Measurements from ENCODE around the gene CFAP69.
"Not testable (repeated sequence)": the region's sequence is repeated elsewhere in the genome, so short reads cannot be mapped to it uniquely, and the experiment has no call there.

CFAP69 gene

DNA sequence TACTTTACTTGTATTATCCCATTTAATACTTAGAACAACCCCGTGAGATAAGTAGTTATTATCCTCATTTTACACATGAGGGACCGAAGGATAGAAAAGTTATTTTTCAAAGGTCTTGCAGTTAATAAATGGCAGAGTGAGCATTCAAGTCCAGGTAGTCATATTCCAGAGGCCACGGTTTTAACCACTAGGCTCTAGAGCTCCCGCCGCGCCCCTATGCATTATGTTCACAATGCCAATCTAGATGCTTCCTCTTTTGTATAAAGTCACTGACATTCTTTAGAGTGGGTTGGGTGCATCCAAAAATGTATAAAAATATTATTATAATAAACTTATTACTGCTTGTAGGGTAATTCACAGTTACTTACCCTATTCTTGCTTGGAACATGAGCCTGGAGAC is 11.4 kb upstream of the CFAP69 start:
- no peak for DNase-seq (ENCODE audit: low spot score)

DNA sequence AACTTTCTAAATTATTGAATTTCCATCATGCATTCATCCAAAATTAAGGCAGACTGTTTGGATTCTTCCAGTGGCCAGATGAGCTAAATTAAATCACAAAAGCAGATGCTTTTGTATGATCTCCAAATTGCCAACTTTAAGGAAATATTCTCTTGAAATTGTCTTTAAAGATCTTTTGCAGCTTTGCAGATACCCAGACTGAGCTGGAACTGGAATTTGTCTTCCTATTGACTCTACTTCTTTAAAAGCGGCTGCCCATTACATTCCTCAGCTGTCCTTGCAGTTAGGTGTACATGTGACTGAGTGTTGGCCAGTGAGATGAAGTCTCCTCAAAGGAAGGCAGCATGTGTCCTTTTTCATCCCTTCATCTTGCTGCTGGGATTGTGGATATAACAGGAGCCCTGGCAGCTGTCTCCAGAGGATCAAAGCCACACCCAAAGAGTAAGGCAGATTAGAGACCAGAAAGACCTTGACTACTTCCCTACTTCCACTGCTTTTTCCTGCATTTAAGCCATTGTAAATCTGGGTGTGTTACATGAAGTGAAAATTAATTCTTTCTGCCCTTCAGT is 8.2 kb upstream of the CFAP69 start:
- DNase-seq (ENCODE audit: low spot score) = no peak

DNA sequence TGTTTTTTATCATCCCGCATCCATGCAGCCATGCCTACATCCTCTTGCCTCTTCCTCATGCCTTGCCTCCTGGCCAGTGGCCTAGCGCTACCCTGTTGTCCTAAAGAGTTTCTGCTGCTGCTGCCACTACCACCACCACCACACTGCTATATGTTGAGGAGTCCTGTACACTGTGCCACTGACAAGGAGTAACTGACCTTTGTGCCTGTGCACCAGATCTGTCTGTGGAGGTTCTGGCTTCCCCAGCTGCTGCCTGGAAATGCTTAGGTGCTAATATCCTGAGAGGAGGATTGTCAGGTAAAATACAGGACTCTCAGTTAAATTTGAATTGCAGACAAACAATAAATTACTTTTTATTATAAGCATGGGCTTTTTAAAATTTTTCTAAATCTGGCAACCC is 7.0 kb upstream of the CFAP69 start:
- no peak for DNase-seq (ENCODE audit: low spot score)

- DNase-seq (ENCODE audit: low spot score) = no peak
Observed at GRCh38 chr7:90238583-90238982, 6.4 kb upstream of the CFAP69 start.

DNA sequence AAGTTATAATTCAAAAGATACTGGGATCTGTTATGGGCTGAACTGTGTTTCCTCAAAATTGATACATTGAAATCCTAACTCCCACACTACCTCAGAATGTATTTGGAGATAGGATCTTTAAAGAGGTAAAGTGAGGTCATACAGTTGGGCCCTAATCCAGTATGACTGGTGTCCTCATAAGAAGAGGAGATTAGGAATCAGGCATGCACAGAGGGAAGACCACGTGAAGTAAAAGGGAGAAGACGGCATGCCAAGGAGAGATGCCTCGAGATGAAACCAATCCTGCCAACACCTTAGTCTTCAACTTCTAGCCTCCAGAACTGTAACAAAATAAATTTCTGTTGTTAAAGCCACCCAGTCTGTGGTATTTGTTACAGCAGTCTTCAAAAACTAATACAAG is 5.9 kb upstream of the CFAP69 start:
- no peak for DNase-seq (ENCODE audit: low spot score)

GRCh38 chr7:90239625-90240228 is 5.2 kb upstream of the CFAP69 start:
- no peak for DNase-seq (ENCODE audit: low spot score)

DNA sequence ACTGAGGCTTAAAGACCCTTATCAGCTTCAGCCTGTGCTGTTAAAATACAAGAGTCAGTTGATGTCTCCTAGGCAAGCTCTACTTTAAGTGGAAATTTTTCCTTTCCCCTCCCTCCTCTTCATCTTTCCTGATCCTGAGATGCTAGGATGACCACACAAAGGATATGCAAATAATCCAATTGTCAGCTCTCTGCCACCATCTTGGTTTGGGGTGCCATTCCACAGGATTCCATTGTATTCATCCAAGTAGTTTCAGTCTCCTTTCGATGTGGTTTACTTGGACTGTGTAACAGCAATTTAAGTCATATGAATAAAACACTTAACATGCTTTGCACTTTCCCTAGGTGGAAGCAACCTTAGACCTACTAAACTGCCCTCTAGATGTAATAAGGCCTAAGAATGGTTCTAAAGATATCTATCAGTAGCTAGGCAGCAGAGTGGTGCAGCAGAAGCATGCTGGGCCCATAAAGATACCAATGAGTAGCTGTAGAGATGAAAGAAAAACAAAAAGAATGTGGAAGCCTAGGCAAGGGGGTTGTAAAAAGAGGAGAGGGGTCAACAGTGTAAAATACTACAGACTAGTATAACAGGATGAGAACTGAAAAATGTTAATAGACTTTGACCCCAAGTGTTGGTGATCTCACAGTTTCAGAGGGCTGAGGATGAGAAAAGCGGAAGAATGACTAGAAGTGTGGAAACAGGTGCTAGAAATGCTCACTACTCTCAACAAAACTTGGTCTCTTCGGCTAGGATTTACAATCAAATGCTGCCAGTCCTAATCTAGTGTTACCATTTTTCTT is 2.4 kb upstream of the CFAP69 start:
- no peak for DNase-seq (ENCODE audit: low spot score)

DNA sequence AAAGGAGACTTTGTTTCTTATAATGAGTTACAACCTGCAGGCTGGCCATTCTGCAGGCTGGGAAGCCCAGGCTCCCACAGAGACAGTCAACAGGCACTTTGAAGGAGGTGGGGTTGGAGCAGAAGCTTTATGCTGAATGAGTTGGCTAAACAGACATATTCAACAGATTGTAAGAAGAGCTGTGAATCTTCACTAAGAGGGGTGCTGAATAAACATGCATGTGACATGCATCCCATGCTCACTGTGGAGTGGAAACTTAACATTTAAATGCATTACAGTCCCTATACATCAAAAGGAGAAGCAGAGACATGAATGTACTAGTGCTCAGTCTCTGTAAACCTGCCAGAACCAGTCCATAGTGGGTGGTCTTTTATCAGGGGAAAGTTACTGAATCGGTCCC is 1.4 kb upstream of the CFAP69 start:
- DNase-seq (ENCODE audit: low spot score) = no peak

- DNase-seq (ENCODE audit: low spot score) = no peak
Observed at GRCh38 chr7:90244565-90244908, 437 bp upstream of the CFAP69 start.

GRCh38 chr7:90246171-90246570 is 1.2 kb downstream of the CFAP69 start:
- DNase-seq (ENCODE audit: low spot score) = no peak

DNA sequence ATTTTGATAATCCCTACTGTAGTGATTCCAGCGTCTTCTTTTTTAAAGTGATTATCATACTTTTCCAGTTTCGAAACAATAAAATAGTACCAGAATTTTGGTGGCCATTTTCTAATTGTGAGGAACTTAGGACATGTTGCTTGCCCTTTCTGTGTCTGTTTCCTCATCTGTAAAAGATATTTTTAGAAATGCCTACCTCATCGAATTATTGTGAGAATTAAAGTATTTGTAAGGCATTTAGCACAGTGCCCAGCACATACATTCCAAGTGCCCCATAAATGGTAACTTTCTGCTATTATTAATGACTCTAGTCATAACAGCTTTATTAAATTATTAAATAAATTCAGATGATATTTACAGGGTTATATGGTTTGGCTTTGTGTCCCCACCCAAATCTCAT is 3.7 kb downstream of the CFAP69 start:
- DNase-seq (ENCODE audit: low spot score) = no peak

DNA sequence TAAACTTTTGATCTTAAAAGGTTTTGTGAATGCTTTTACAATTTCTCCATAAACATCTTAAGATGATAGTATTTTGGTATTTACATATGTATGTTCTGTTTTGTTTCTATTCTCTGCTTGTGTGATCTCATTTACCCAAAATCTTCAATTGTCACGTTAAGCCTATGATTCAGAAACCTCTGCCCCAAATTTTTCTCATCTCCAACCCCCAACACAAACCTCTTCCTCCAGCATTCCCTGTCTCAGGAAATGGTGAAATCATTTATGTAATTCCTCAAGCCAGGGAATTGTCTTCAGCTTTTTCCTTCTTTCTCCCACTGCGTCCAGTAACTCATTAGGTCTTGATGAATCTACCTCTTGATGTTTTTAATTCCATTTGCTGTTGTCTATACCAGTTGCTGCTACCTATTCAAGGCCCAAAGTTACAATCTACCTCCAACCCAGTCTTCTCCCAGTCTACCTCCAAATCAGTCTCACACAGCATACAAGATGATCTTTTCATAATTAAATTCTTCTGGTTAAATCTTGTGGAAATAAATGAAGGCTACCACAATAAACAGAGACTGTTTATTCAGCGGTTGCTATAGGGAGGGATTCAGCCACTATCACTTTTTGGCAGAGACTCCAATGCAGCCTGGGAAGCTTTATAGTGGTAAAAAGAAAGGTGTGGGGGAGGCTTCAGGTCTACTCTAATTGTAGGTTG is 5.8 kb downstream of the CFAP69 start:
- no peak for DNase-seq (ENCODE audit: low spot score)

GRCh38 chr7:90251304-90251635 is 6.3 kb downstream of the CFAP69 start:
- no peak for DNase-seq (ENCODE audit: low spot score)

DNA sequence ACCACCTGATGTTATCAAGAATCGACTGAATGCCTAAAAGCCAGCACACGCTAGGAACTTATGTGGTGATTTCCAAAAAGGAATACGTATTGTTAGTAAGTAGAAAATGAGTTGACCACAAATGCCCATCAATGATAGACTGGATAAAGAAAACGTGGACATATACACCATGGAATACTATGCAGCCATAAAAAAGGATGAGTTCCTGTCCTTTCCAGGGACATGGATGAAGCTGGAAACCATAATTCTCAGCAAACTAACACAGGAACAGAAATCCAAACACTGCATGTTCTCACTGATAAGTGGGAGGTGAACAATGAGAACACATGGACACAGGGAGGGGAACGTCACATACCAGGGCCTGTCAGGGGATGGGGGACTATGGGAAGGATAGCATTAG is 11.0 kb downstream of the CFAP69 start:
- not testable (repeated sequence) for DNase-seq (ENCODE audit: low spot score)

- no peak for DNase-seq (ENCODE audit: low spot score)
Observed at GRCh38 chr7:90256778-90257177, 11.8 kb downstream of the CFAP69 start.

- no peak for DNase-seq (ENCODE audit: low spot score)
Observed at GRCh38 chr7:90261441-90261840, 16.5 kb downstream of the CFAP69 start.

DNA sequence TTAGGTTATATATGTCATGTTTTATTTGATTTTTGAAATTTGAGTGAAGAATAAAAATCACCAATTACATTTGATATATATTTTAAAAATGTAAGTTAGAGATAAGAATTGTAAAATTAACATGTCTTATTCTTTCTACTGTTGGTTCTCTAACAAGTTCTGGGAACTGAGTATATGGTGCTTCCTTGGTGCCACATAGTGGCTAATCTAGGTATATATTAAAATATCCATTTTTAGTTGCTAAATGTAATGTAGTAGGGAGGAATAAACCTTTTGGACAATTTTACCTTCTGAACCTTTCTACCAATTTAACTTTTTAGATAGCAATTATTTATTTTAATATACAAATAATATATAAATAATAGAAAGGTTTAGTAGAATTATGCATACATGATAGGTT is 17.5 kb downstream of the CFAP69 start:
- no peak for DNase-seq (ENCODE audit: low spot score)

DNA sequence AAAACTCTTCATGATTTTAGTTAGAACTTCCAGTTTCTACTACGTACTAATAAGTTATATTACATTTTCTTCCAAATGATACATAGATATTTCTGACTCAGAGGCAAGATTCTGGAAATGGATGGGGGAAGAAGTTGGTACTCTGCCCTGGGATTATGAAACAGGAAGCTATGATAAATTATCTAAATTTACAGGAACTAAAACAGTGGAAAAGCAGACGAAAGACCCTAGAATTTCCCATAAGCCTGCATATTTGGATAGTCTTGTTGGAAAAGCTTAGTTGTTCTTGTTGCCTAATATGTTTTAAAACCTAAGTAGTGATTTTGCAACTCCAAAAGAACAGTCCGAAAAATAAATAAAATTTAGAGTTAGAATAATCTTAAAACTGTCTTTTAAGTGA is 21.8 kb downstream of the CFAP69 start:
- no peak for DNase-seq (ENCODE audit: low spot score)

DNA sequence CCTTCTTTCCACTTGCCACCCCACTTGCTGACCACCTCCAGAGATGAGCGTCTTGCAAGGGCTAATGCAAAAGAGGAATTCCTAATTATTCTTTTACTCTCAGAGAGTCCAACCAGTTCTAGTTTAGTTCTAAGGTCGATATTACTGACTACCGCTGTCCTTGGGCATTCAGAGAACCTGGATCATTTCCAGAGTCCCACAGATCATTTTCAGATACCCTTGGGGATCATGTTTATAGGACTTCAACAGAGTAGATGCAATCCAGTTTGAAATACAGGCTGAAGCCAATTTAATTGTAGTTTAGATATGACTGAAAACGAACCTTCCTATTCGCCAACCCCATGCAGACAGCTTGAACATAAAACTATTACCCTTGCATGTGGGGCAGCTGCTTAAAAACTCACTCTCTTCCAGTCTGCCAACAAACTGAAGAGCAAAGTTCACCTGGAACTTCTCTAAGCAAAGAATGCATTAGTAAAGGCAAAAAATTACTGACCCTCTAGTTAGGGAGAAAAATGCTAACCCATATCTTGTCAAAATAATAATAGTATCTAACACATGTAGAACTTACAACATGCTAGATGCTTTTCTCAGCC is 22.4 kb downstream of the CFAP69 start:
- DNase-seq (ENCODE audit: low spot score) = no peak

- no peak for DNase-seq (ENCODE audit: low spot score)
Observed at GRCh38 chr7:90269163-90269562, 24.2 kb downstream of the CFAP69 start.

DNA sequence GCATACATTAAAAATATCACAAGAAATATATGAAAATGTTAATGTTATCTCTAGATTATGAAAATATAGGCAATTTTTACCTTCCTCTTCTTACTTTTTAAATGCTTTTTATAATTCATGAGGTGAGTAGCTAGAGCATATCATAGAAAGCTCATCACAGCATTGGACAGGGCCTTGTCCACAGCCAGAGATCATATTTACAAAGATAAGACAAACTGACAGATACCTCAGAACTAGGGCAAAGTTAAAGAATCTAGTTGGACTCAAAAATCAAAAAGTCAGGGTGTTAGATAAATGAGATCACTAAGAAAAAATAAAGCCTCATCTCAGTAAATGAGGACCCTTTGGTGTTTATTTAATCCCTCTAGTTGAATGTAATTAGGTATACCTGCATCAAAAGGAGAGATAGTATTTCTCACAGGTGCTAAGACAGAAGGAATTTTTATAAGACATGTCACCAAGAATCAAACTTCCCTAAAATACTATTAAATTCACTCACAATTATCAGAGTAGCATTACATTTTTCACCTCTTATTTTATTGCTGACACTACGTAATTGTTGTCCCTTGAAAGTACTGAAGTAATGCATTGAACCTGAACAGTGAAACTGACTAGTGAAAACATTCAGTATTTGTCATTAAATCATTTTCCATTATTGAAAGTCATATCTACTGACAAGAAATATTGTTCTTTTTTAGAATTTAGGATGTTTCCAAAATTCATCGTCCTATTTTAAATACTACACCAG is 25.6 kb downstream of the CFAP69 start:
- DNase-seq (ENCODE audit: low spot score) = no peak

DNA sequence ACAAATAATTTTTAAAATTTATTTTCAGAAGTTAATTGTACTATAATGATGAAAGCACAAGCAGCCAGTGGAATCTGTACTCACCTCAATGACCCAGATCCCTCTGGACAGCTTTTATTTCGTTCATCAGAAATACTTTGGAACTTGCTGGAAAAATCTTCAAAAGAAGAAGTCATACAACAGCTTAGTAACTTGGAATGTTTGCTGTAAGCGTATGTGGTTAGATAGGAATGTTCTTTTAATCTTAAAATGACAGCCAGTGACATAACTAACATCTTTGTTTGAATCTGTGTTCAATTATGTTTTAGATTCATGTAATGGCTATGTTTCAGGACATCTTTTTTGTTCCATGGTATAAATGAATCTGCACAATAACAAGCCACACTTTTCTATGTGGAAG is 26.8 kb downstream of the CFAP69 start:
- DNase-seq (ENCODE audit: low spot score) = no peak
